NCI-H187 treated with DMSO at 0.1 percent for 48 hours (cell line): ENCODE measurements around the gene CYB561.

Source experiments
- DNase-seq: peaks from one replicate; lab custom pipeline; 2025; lab: John Stamatoyannopoulos, UW

The CYB561 gene

GRCh38 chr17:63445954-63446752 lies at the start of gene CYB561:
TSS of gene CYB561 (minus strand) at chr17:63446306. CDS start at chr17:63437547, 8,759 bp downstream.
- DNase-seq = no peak

- no peak for DNase-seq
Measured at GRCh38 chr17:63495491-63495890, 49.4 kb upstream of the CYB561 start.

GRCh38 chr17:63494300-63494928 lies 48.3 kb upstream of the CYB561 start:
- no peak for DNase-seq

DNA sequence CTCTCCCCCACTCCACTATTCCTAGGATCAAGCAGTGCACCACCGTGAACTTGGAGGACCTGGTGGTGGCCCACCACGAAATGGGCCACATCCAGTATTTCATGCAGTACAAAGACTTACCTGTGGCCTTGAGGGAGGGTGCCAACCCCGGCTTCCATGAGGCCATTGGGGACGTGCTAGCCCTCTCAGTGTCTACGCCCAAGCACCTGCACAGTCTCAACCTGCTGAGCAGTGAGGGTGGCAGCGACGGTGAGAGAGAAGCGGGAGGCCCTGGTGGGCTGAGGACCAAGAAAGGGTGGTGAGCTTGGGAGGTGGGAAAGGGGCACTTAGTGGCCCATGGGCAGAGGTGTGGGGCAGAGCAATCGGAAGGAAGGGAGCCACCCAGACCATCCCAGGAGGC lies 47.3 kb upstream of the CYB561 start:
- no peak for DNase-seq

DNA sequence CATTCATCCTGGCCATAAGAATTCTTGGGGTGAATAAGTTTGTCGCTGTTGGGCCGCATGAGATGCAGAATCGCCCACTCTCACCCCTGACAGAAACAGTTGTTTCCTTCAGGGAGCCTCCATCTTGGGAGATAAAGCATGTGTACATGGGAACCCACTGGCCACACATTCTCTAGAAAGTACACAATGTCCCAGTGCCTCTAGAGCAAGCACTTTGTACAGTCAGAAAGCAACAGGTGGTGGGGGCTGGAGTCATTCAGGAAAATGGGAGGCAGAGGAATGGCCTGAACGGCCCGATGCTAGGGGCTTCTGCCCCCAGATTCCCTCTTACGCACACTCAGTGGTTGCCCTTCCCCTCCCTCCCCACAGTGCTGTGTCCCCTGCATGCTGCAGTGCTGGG lies 46.8 kb upstream of the CYB561 start:
- DNase-seq = no peak

DNA sequence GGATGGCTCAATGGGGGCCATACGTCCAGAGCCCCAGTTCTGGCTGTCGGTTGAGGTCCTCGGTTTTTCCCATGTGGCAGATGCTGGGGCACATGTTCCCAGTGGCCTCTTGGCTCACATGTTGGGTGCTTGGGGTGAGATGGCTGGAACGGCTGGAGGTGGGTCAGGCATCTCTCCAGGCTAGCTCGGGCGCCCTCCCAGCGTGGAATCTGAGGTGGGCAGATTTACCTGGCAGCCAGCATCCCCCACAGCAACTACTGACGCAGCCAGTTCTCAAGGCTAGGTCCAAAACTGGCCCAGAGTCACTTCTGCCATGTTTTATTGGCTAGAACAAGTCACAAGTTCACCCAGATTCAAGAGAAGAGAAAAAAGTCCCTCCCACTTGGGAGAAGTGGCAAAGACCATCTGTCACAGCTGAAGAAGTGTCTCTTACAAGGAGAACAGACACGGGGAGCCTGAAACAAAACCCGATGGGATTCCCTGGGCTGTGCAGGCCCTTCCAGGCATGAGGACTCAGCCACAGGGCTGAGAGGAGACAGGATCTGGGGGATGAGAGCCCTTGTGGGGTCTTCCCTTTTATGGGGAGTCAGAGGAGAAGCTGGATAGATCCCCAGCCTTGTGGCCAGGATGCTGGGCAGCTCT lies 46.0 kb upstream of the CYB561 start:
- no peak for DNase-seq

DNA sequence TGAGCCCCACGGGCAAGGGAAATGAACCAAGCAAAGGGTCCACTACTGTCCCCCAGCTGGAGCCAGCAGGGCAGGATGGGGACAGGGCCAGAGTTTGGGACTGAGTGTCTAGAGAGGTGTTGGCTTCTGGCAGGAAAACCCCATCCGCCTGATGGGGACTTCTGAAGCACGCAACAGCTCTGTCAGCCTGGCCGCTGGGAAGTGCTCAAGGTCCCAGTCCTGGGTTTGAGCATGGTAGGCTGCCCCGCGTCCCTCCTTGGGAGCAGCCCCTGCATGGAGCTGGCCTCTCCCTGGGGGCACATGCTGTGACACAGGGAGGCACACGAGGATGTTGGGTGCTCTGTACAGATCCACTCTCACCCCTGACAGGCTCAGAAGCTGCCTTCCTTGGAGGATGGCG lies 45.3 kb upstream of the CYB561 start:
- DNase-seq = no peak

DNA sequence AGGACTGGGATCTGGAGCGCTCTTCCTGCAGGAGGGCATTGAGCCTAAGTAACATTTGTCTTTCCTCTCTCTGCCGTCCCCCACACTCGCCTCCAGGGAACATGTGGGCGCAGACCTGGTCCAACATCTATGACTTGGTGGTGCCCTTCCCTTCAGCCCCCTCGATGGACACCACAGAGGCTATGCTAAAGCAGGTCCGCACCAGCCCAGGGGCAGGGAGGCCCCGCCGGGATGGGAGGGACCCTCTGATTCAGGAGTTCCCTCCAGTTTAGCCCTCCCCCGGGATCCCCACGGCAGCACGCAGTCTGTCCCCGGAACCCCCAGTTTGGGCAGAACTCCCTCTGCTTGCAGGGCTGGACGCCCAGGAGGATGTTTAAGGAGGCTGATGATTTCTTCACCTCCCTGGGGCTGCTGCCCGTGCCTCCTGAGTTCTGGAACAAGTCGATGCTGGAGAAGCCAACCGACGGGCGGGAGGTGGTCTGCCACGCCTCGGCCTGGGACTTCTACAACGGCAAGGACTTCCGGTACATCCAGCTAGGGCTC lies 44.8 kb upstream of the CYB561 start:
- no peak for DNase-seq

DNA sequence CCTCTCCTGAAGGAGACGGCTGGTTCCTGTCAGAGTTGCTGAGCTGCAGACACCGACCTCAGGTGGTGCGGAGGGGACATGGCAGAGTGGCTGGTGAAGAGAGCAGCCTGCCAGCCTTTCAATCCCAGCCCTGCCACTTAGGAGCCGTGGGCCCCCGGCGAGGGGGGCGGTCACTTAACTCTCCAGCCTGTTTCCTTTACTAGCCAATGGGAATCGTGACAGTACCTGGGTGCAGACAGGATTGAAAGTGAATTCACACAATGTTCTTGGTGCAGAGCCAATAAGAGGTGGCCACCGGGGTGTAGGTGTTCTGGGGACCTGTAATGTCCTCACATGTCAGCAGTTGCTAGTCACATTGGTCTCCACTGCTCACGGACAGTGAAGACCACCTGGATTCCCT lies 44.2 kb upstream of the CYB561 start:
- no peak for DNase-seq

GRCh38 chr17:63489291-63489690 lies 43.2 kb upstream of the CYB561 start:
- no peak for DNase-seq

GRCh38 chr17:63488851-63489250 lies 42.7 kb upstream of the CYB561 start:
- DNase-seq = no peak

DNA sequence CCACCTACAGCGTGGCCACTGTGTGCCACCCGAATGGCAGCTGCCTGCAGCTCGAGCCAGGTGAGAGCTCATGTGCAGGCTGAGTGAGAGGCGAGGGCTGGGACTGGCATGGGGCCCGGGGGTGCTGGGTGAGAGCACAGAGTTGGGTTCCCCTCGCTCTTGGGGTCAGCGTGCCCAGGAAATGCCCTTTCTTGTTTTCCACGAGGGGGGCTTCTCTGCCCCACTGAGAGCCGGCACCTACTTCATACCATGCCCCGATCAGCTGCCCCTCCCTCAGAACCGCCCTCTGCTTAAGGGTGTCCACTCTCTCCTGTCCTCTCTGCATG lies 40.9 kb upstream of the CYB561 start:
- no peak for DNase-seq

- no peak for DNase-seq
Measured at GRCh38 chr17:63486317-63487013, 40.4 kb upstream of the CYB561 start.

- DNase-seq = no peak
Measured at GRCh38 chr17:63483655-63484575, 37.8 kb upstream of the CYB561 start.

- no peak for DNase-seq
Measured at GRCh38 chr17:63483038-63483437, 36.9 kb upstream of the CYB561 start.

DNA sequence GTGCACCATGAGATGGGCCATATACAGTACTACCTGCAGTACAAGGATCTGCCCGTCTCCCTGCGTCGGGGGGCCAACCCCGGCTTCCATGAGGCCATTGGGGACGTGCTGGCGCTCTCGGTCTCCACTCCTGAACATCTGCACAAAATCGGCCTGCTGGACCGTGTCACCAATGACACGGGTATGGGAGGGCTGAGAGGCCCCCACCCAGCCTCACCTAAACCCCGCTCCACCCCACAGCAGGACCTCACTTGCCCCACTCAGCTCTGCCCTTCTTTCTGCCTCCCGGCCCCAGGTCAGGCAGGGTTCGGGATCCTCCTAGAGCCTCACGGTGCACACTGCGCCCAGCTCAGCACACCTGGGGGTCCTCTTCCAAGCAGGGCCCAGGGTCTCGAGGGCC lies 36.4 kb upstream of the CYB561 start:
- no peak for DNase-seq

DNA sequence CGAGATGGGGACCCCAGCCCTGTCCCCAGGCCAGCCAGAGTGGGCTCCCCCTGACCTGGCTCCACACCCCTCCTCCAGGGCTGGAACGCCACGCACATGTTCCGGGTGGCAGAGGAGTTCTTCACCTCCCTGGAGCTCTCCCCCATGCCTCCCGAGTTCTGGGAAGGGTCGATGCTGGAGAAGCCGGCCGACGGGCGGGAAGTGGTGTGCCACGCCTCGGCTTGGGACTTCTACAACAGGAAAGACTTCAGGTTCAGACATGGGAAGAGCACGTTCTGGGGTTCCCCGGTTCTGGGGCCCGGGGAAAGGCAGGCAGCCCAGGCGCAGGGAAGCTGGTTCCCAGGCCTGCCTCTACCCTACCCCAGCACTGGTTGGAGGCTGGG lies 35.4 kb upstream of the CYB561 start:
- DNase-seq = no peak

DNA sequence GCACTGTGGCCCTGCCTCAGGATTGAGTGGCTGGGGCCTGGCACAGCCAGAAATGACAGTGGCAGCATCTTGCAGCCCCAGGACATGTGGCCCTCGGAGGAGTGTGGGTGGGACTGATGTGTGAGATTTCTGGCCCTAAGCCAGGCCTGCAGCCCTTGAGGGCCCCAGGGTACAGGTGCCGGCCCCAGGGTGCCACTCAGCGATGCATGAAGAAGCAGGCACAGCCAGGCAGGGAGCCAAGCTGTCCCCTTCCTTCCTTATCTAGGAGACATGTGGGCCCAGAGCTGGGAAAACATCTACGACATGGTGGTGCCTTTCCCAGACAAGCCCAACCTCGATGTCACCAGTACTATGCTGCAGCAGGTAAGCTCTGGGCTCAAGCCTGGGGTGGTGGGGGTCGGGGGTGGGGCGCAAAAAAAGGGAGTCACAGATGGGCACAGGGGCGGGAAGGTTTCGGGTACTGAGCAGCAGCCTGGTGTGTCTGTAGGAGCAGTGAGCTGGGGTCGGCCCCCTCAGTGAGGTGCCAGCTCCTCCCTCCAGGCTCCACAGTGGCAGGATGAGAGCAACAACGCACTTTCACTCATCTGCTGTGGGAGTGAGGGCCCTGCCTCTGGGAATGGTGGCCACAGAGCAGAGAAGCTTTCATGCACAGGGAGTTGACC lies 34.9 kb upstream of the CYB561 start:
- peak; percentile 42 for DNase-seq

GRCh38 chr17:63480192-63480784 lies 34.2 kb upstream of the CYB561 start:
- no peak for DNase-seq

GRCh38 chr17:63479495-63480184 lies 33.5 kb upstream of the CYB561 start:
- DNase-seq = no peak
